D721Med (cell line): ENCODE measurements around the gene CDKN2B-AS1.
"Not testable (repeated sequence)": the region's sequence is repeated elsewhere in the genome, so short reads cannot be mapped to it uniquely, and the experiment has no call there.

Experiments
- DNase-seq: peaks from one replicate; pipeline ENCODE4 v3.0.0; 2011; ENCODE audit warnings: low spot score; ENCODE audit not compliant: insufficient read length
- FAIRE-seq: peaks from 2 replicates; lab custom pipeline; 2011; peaks lifted over from hg19 to GRCh38; lab: Jason Lieb, UNC
- TF ChIP-seq, protein P1 (sequence below): IDR thresholded peaks from 2 replicates; pipeline ENCODE4 v1.5.1; 2012; ENCODE audit warnings: mild to moderate bottlenecking, control low read depth; ENCODE audit not compliant: insufficient read depth; ENCODE audit errors: missing control alignments

CDKN2B-AS1 gene

DNA sequence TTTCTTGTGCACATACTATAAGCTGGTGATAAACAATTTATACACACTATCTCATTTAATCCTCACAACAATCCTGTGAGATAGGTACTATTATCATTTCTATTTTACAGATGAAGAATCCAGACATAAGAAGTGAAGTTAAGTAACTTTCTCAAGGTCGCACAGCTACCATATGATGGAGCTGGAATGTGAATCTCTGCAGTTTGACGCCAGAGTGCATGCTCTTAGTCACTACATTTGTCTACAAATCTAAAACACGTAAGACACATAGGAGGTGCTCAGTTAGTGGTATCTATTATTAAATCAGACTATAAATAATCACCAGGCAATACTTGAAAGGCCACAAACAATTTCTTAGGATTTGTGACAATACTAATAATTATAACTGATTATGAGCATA lies 59.5 kb downstream of the CDKN2B-AS1 start:
- FAIRE-seq: no peak
- DNase-seq: no peak
- TF ChIP-seq, protein P1, sequence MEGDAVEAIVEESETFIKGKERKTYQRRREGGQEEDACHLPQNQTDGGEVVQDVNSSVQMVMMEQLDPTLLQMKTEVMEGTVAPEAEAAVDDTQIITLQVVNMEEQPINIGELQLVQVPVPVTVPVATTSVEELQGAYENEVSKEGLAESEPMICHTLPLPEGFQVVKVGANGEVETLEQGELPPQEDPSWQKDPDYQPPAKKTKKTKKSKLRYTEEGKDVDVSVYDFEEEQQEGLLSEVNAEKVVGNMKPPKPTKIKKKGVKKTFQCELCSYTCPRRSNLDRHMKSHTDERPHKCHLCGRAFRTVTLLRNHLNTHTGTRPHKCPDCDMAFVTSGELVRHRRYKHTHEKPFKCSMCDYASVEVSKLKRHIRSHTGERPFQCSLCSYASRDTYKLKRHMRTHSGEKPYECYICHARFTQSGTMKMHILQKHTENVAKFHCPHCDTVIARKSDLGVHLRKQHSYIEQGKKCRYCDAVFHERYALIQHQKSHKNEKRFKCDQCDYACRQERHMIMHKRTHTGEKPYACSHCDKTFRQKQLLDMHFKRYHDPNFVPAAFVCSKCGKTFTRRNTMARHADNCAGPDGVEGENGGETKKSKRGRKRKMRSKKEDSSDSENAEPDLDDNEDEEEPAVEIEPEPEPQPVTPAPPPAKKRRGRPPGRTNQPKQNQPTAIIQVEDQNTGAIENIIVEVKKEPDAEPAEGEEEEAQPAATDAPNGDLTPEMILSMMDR: no peak

DNA sequence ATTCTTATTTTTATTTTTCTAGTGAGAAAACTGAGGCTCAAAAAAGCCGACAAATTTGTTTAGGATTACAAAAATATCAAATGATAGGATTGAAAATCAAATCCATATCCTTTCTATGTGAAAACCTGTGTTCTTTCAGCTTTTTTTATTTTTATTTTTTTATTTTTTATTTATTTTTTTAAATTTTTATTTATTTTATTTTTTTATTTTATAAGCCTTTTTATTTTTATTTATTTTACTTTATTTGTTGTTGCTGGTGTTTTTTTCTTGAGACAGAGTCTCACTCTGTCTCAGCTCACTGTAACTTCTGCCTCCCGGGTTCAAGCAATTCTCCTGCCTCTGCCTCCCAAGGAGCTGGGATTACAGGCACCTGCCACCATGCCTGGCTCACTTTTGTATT lies 59.9 kb downstream of the CDKN2B-AS1 start:
- TF ChIP-seq, protein P1: no peak
- FAIRE-seq: no peak

DNA sequence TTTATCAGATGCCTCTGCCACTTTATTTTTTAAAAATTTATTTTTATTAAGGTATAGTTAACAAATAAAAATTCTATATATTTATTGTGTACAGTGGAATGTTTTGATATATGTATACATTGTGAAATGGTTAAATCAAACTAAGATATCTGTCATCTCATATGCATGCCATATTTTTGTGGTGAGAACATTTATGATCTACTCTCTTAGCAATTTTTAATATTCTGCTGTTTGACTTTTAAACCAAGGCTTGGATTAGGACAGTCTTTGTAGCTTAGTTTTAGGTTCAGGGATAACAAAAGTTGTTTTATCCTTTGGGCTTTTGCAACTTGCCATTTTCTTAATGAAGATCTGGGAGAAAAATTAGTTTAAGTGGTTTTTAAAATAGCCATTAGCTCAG lies 60.5 kb downstream of the CDKN2B-AS1 start:
- DNase-seq: no peak
- TF ChIP-seq, protein P1: no peak
- no peak for FAIRE-seq

More for the DNA sequence above, 59.9 kb downstream of the CDKN2B-AS1 start:
- no peak for DNase-seq

- DNase-seq (no peak), FAIRE-seq (no peak)
- TF ChIP-seq, protein P1: no peak
Observed at GRCh38 chr9:22056402-22056801, 61.8 kb downstream of the CDKN2B-AS1 start.

DNA sequence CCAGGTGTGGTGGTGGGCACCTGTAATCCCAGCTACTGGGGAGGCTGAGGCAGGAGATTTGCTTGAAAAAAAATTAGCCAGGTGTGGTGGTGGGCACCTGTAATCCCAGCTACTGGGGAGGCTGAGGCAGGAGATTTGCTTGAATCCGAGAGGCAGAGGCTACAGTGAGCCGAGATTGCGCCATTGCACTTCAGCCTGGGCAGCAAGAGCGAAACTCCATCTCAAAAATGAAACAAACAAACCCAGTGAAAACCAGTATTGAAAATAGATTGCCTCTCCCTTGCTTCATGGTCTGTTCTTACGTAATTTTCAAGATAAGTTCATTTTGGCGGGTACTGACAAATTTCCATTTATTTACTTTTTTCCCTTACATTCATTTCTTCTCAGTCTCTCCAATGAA lies 63.4 kb downstream of the CDKN2B-AS1 start:
- FAIRE-seq, DNase-seq: not testable (repeated sequence)

DNA sequence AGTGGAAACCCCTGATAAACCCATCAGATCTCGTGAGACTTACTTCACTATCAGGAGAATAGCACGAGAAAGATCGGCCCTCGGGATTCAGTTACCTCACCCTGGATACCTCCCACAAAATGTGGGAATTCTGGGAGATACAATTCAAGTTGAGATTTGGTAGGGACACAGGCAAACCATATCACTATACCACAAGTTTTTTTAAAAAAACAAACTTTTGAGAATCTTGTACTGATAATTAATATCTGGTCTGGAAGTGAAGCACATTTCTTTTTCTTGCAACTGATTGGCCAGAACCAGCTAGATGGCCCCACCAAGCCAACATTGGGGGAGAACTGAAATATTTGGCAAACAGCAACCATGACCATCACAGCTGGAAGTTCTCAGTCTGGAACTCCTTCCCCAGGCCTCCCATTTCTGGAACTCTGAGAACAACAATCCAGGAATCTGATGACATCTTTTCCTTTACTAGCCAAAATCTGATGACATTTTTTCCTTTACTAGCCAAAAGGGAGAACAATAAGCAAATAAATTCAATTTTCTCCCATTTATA lies 66.3 kb downstream of the CDKN2B-AS1 start:
- no peak for FAIRE-seq
- no peak for DNase-seq
- TF ChIP-seq, protein P1: no peak

- TF ChIP-seq, protein P1: no peak
- FAIRE-seq: no peak
- no peak for DNase-seq
Observed at GRCh38 chr9:22064957-22065356, 70.4 kb downstream of the CDKN2B-AS1 start.
